Choroid plexus epithelial cell (primary cell): ENCODE data around the gene C1QTNF8.
A peak's percentile ranks its signal among the peaks of the same experiment; 100 is the strongest.
"Not testable (repeated sequence)": the region's sequence is repeated elsewhere in the genome, so short reads cannot be mapped to it uniquely, and the experiment has no call there.

Experiments
- DNase-seq: peaks from one replicate; pipeline ENCODE4 v3.0.0-alpha.2; 2010; ENCODE audit warnings: low read depth
- H3K4me3 ChIP-seq: 2 replicates; pipeline ENCODE4 v1.5.1; 2011; ENCODE audit warnings: low read depth, mild to moderate bottlenecking, control low read depth, low read length, moderate library complexity
- TF ChIP-seq, protein P1 (sequence below): conservative IDR thresholded peaks from 2 replicates; pipeline ENCODE4 v1.5.1; 2011; ENCODE audit warnings: low read depth, mild to moderate bottlenecking, control low read depth, inconsistent platforms, low read length, moderate library complexity

Gene C1QTNF8

GRCh38 chr16:1088295-1089170, 7.5 kb downstream of the C1QTNF8 start:
- TF ChIP-seq, protein P1, sequence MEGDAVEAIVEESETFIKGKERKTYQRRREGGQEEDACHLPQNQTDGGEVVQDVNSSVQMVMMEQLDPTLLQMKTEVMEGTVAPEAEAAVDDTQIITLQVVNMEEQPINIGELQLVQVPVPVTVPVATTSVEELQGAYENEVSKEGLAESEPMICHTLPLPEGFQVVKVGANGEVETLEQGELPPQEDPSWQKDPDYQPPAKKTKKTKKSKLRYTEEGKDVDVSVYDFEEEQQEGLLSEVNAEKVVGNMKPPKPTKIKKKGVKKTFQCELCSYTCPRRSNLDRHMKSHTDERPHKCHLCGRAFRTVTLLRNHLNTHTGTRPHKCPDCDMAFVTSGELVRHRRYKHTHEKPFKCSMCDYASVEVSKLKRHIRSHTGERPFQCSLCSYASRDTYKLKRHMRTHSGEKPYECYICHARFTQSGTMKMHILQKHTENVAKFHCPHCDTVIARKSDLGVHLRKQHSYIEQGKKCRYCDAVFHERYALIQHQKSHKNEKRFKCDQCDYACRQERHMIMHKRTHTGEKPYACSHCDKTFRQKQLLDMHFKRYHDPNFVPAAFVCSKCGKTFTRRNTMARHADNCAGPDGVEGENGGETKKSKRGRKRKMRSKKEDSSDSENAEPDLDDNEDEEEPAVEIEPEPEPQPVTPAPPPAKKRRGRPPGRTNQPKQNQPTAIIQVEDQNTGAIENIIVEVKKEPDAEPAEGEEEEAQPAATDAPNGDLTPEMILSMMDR, result no peak
- no peak overlapping the region for H3K4me3 ChIP-seq
- DNase-seq, result no peak

- DNase-seq, H3K4me3 ChIP-seq: not testable (repeated sequence)
Measured at GRCh38 chr16:1086443-1086842, 9.6 kb downstream of the C1QTNF8 start.

DNA sequence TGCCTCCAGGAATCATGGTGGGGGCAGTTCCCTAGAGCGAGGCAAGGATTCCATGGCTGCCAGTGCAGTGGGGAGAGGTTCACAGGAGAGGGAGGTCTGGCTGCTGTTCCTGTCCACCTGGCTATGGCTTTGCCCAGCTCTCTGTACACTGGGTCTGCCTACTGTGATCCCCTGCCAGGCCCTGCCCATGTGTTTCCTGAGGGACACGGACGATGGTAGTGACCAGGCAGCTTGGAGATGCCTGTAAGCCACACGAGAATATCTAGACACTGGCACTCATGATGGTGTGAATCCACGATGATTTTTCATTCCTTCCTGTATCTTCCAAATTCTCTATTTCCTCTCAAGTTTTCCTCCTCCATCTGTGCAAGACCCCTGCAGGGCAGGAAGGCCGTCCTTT, 11.1 kb downstream of the C1QTNF8 start:
- TF ChIP-seq, protein P1, result no peak
- H3K4me3 ChIP-seq, result no peak overlapping the region
- no peak for DNase-seq

DNA sequence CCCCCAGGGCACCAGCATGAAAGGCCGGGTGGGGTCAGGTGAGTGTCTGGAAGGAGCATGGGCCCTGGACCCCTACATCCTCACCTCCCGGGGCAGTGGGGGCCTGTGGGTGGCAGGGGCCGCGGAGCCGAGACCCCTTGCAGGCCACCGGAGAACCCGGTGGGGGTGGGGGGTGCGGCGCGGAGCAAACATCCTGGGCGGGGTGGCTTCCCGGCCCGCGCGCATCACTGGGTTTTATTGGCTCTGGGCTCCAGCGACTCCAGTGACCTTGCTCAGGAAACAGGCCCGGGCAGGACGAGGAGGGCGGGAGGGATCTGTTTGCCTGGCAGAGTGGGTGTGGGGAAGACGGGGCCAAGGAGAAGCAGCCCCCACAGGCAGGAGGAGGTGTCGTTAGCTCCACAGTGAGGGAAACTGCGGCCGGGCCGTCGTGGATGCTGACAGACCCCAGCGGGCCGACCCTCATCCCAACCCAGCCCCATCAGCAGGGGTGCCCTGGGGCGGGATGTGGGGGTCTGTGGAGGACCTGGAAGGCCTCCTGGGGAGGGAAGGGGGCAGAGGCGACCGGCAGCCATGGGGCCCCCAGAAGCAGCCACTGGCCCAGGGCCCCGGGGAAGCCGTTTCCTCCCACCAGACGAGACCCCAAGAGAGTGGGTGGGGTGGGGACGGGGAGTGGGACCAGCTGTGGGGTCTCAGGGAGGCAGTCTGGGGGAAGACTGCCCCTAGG, 12.9 kb downstream of the C1QTNF8 start:
- TF ChIP-seq, protein P1, result no peak

GRCh38 chr16:1082266-1082951, 13.6 kb downstream of the C1QTNF8 start:
- DNase-seq, result peak; percentile 49
- TF ChIP-seq, protein P1, result no peak
- H3K4me3 ChIP-seq, result no peak overlapping the region

More for the DNA sequence above, 12.9 kb downstream of the C1QTNF8 start:
- no peak overlapping the region for H3K4me3 ChIP-seq
- DNase-seq, result no peak

GRCh38 chr16:1081734-1082265, 14.2 kb downstream of the C1QTNF8 start:
- no peak for DNase-seq
- H3K4me3 ChIP-seq, result no peak overlapping the region
- TF ChIP-seq, protein P1, result no peak
